Naive thymus-derived CD4-positive, alpha-beta T cell (primary cell): ENCODE results near the gene TSPAN18. TPM values are rescaled to one million over a fixed set of nuclear protein-coding genes. Genes with fewer than 3 reads are reported as not detected.

ENCODE experiments used
- ATAC-seq: fragments of 150-1000 bp; cut with Tn5 transposase; 2 replicates; pipeline ENCODE4 v1.10.0; 2021; ENCODE audit warnings: mild to moderate bottlenecking, moderate library complexity
- CTCF ChIA-PET: fragments of 350-600 bp; sonication (Branson Sonifier 250); formaldehyde crosslinking; loops from one replicate; lab custom pipeline; 2021; ENCODE audit warnings: antibody characterized with exemption; lab: Charles Lee
- POLR2A ChIA-PET: fragments of 350-600 bp; sonication (Branson Sonifier 250); formaldehyde crosslinking; loops from one replicate; lab custom pipeline; 2021; ENCODE audit warnings: antibody characterized with exemption, inconsistent platforms; lab: Charles Lee
- DNase-seq, 9 donors: peaks; one replicate each; pipeline versions ENCODE4 v3.0.0 to v3.0.0-alpha.2; 2020 to 2022; ENCODE audit warnings: mixed read lengths in 1 of 9
- H3K27ac ChIP-seq: one replicate; pipeline ENCODE4 v1.7.0; 2013; ENCODE audit warnings: mild to moderate bottlenecking, low read depth, low read length, moderate library complexity
- H3K27me3 ChIP-seq, 2 donors: one replicate each; pipeline ENCODE4 v1.7.0; 2013; ENCODE audit warnings: low read length in 2 of 2, mild to moderate bottlenecking in 2 of 2, moderate library complexity in 2 of 2; ENCODE audit not compliant: control insufficient read depth in 2 of 2, insufficient read depth in 2 of 2
- H3K36me3 ChIP-seq, 3 experiments: 1 replicate in 2 of 3; 2 replicates in 1 of 3; pipeline ENCODE4 v1.7.0; 2013; ENCODE audit warnings: low read length in 3 of 3, mild to moderate bottlenecking in 3 of 3, moderate library complexity in 1 of 3; ENCODE audit not compliant: insufficient read depth in 3 of 3, control insufficient read depth in 2 of 3
- H3K4me1 ChIP-seq, 2 donors: one replicate each; pipeline ENCODE4 v1.7.0; 2013; ENCODE audit warnings: low read length in 2 of 2, mild to moderate bottlenecking in 2 of 2, moderate library complexity in 1 of 2; ENCODE audit not compliant: control insufficient read depth in 2 of 2, insufficient read depth in 2 of 2
- H3K4me3 ChIP-seq: 2 replicates; pipeline ENCODE4 v1.7.0; 2013; ENCODE audit warnings: mild to moderate bottlenecking, low read length
- H3K9me3 ChIP-seq, 3 experiments: 1 replicate in 2 of 3; 2 replicates in 1 of 3; pipeline ENCODE4 v1.7.0; 2013; ENCODE audit warnings: low read length in 3 of 3; ENCODE audit not compliant: control insufficient read depth in 2 of 3
- H3K27ac Mint-ChIP-seq, 9 donors: one replicate each; pipeline ENCODE4 v1.8.0; 2020 to 2022; ENCODE audit warnings: mixed read lengths in 9 of 9, mild to moderate bottlenecking in 8 of 9, moderate library complexity in 5 of 9, inconsistent platforms in 2 of 9
- H3K27me3 Mint-ChIP-seq, 5 donors: one replicate each; pipeline ENCODE4 v1.8.0; 2021 to 2022; ENCODE audit warnings: mixed read lengths in 5 of 5, mild to moderate bottlenecking in 1 of 5
- H3K36me3 Mint-ChIP-seq, 5 donors: one replicate each; pipeline ENCODE4 v1.8.0; 2020 to 2022; ENCODE audit warnings: mixed read lengths in 5 of 5, mild to moderate bottlenecking in 3 of 5, inconsistent platforms in 1 of 5
- H3K4me1 Mint-ChIP-seq, 7 donors: one replicate each; pipeline ENCODE4 v1.8.0; 2020 to 2022; ENCODE audit warnings: mixed read lengths in 7 of 7, mild to moderate bottlenecking in 3 of 7, inconsistent platforms in 1 of 7
- H3K4me3 Mint-ChIP-seq, 10 donors: one replicate each; pipeline ENCODE4 v1.8.0; 2020 to 2022; ENCODE audit warnings: mild to moderate bottlenecking in 10 of 10, mixed read lengths in 10 of 10, moderate library complexity in 6 of 10, inconsistent platforms in 2 of 10
- H3K9me3 Mint-ChIP-seq, 11 donors: one replicate each; pipeline ENCODE4 v1.8.0; 2020 to 2022; ENCODE audit warnings: mixed read lengths in 11 of 11, mild to moderate bottlenecking in 4 of 11, inconsistent platforms in 1 of 11, moderate library complexity in 1 of 11
- intact Hi-C, 2 donors: fragments of 100-400 bp; cut with micrococcal nuclease; formaldehyde crosslinking; loops; one replicate each; pipeline ENCODE4 v1.15.1; 2023
- polyA plus RNA-seq, 2 donors: library from polyadenylated mRNA; unstranded; fragments of 300-500 nt; fragmentation: Illumina TruSeq; gene quantifications; one replicate each; pipeline ENCODE4 v1.2.3, GENCODE V29; 2021
- total RNA-seq, 6 experiments: library from RNA in 5 of 6; stranded (reverse) in 5 of 6; gene quantifications; 1 replicate in 5 of 6; 2 replicates in 1 of 6; pipeline ENCODE4 v1.2.3 and lab custom pipeline; 2021 to 2026

TSPAN18 gene
- total and polyA plus RNA-seq, 7 experiments from 2014 or later: 8.8 to 57.0 (median 21.7) TPM

DNA sequence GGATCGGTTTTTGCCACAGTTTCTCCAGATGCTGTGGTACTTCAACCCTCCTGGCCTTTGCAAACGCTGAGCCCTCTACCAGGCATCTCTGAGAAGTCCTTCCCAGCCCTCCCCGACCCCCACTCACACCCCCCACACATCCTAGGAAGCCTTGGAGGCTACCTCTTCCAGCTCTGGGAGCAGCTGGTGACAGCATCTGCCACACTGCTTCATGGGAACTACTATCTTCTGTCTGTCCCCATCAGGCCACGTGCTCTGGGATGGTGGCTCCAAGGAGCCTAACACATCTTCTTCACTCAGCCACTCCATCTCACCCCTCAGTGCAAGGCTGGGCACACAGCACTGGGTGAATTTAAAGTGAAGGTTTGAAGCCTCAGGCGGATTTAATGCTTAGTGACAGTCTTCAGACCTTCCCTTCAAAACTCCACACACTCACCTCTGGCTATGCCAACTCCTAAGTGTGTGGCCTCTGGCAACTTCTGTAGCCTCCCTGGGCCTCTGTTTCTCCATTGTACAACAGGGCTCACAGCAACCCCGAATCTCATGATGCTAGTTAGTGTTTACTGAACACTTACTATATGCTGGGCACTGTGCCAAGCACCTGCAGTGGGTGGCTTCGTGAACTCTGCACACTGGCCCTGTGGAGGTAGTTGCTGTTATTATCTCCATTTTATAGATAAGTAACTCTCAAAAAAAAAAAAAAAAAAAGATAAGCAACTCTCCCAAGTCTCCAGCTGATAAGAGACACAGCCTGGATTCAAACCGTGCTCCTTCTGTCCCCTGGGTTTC is 231.2 kb downstream of the TSPAN18 start:
- no peak for ATAC-seq
- H3K4me1 ChIP-seq: no peaks in the 10 kb centered on the region
- H3K4me3 ChIP-seq: no peak overlapping the region
- H3K27me3 ChIP-seq: no peaks in the 10 kb centered on the region
- no peak for DNase-seq
- H3K36me3 Mint-ChIP-seq: no peaks in the 10 kb centered on the region
- ChIA-PET POLR2A (no interaction called here), CTCF (interaction anchor here (1.2 kb wide), 1 partner anchor 140 kb away, joined by 3 read pairs; no protein-coding TSS in a partner anchor)
- H3K9me3 ChIP-seq: no peaks in the 10 kb centered on the region
- H3K4me3 Mint-ChIP-seq: no peak overlapping the region
- peaks cover 0 to 11% (median 0%) of the 10 kb centered on the region in 7 donors for H3K4me1 Mint-ChIP-seq
- H3K9me3 Mint-ChIP-seq: no peaks in the 10 kb centered on the region
- intact Hi-C loops: no loop called here
- H3K27ac ChIP-seq: no peak overlapping the region
- H3K36me3 ChIP-seq: no peaks in the 10 kb centered on the region
- H3K27me3 Mint-ChIP-seq: peaks cover 0 to 17% (median 0%) of the 10 kb centered on the region in 5 donors
- no peak overlapping the region for H3K27ac Mint-ChIP-seq

DNA sequence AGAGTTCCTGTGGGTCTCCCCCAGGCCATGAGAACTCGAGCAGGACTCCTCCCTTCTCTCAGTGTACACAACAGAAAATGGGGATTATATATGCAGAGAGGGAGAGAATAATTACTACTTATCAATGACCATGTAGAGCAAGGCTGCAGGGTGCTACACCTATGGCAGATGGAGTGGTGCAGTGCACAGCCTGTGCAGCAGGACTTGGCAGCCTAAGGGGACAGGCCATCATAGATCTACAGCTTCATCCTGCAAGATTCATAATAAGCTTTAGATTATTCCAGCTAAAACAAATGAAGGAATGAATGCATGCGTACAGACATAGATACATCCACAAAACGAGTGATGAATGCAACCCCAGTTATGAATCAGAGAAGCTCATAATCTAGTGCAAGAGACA is 232.3 kb downstream of the TSPAN18 start:
- H3K4me3 Mint-ChIP-seq: no peak overlapping the region
- H3K36me3 ChIP-seq: no peaks in the 10 kb centered on the region

DNA sequence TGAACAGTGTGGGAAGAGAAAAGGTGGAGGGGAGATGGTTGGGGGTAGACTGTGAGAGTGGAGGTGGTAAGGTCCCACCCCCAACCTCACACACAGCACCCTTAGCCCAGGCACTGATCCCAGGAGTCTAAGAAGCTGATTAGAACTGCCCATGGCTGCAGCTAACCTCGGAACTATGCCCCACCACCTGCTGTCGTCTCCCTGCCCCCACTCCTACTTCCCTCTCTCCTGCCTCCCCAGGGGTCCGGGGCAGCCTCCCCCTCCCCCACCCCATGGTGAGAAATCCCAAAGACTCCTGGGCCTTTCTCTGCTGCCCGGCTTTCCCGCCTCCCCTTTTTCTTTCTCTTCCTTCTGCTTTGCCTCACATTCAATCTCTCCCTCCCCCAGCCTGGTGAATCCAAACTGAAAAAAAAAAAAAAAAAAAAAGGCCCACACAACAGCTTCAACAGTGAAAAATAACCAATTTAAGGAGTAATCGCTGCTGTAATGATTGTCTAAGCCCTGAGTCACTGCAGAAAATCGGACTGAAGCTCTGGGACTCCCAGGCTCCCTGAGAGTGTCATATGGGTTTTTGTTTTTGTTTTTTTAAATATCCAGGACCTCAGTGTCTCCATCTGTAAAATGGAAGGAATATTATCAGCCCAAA is 233.6 kb downstream of the TSPAN18 start:
- Histone ChIP-seq H3K4me1 (no peaks in the 10 kb centered on the region), H3K36me3 (no peaks in the 10 kb centered on the region), H3K27ac (no peak overlapping the region), H3K27me3 (no peaks in the 10 kb centered on the region), H3K4me3 (no peak overlapping the region), H3K9me3 (no peaks in the 10 kb centered on the region)
- H3K9me3 Mint-ChIP-seq: no peaks in the 10 kb centered on the region
- peaks cover 0 to 7% (median 0%) of the 10 kb centered on the region in 5 donors for H3K27me3 Mint-ChIP-seq
- no peak overlapping the region for H3K27ac Mint-ChIP-seq
- H3K36me3 Mint-ChIP-seq: no peaks in the 10 kb centered on the region
- DNase-seq (no peak), ATAC-seq (no peak)
- H3K4me1 Mint-ChIP-seq: peaks cover 0 to 2% (median 0%) of the 10 kb centered on the region in 7 donors
- intact Hi-C loops: no loop called here
- H3K4me3 Mint-ChIP-seq: no peak overlapping the region
- ChIA-PET POLR2A (no interaction called here), CTCF (no interaction called here)

More for the DNA sequence above, 232.3 kb downstream of the TSPAN18 start:
- POLR2A ChIA-PET: no interaction called here
- H3K9me3 Mint-ChIP-seq: no peaks in the 10 kb centered on the region
- peaks cover 0 to 17% (median 0%) of the 10 kb centered on the region in 5 donors for H3K27me3 Mint-ChIP-seq
- H3K4me1 Mint-ChIP-seq: peaks cover 0 to 11% (median 0%) of the 10 kb centered on the region in 7 donors
- H3K27ac Mint-ChIP-seq: no peak overlapping the region
- Histone ChIP-seq H3K4me3 (no peak overlapping the region), H3K27ac (no peak overlapping the region), H3K4me1 (no peaks in the 10 kb centered on the region), H3K27me3 (no peaks in the 10 kb centered on the region), H3K9me3 (no peaks in the 10 kb centered on the region)
- CTCF ChIA-PET: no interaction called here
- intact Hi-C loops: no loop called here
- no peaks in the 10 kb centered on the region for H3K36me3 Mint-ChIP-seq
- DNase-seq (no peak), ATAC-seq (no peak)

DNA sequence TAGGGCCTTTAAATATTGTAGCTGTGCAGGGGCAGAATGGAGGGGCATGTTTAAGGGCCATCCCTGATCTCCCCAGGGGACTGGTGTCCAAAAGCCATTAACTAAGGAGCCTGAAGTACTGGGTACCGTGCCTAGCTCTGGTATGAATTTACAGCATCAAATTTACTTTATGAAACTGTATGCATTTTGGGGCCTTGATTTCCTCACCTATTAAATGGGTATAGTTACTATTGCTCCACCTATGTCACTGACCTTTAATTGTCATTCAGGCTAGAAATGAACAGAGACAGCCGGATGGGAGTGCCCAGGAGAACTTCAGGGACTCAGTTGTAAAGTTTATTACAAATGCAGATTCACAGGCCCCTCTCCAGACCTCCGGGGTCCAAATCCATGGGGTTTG is 235.7 kb downstream of the TSPAN18 start:
- no peaks in the 10 kb centered on the region for H3K36me3 Mint-ChIP-seq
- Histone ChIP-seq H3K4me1 (no peaks in the 10 kb centered on the region), H3K9me3 (no peaks in the 10 kb centered on the region), H3K27me3 (no peaks in the 10 kb centered on the region), H3K36me3 (no peaks in the 10 kb centered on the region), H3K4me3 (no peak overlapping the region), H3K27ac (no peak overlapping the region)
- no peaks in the 10 kb centered on the region for H3K4me1 Mint-ChIP-seq
- DNase-seq (no peak), ATAC-seq (no peak)
- intact Hi-C loops: no loop called here
- H3K27ac Mint-ChIP-seq: no peak overlapping the region
- H3K4me3 Mint-ChIP-seq: no peak overlapping the region
- H3K27me3 Mint-ChIP-seq: peaks cover 0 to 3% (median 0%) of the 10 kb centered on the region in 5 donors
- POLR2A ChIA-PET: no interaction called here
- CTCF ChIA-PET: interaction anchor here (1.0 to 1.1 kb wide), 2 partner anchors 26 to 142 kb away, joined by 3 to 4 read pairs; no protein-coding TSS in a partner anchor
- H3K9me3 Mint-ChIP-seq: no peaks in the 10 kb centered on the region

DNA sequence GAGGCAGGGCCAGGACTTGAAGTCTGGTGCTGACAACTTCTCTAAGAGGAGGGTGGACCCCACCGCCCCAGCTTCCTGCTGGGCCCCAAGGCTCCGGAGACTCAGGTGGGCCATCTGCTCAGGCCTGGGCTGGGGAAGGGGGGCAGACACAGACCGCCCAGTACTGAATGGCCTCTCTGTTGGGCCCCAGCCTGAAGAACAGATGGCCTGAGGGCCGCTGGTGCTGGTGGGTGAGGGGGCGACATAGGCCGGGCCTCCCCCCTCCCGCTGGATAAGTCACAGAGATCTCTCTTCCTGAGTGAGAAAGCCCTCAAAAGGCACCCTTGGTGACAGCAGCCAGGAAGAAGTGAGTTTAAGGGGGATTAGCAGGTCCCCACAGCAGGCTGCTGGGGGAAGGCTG is 236.4 kb downstream of the TSPAN18 start:
- POLR2A ChIA-PET: no interaction called here
- ATAC-seq (no peak), DNase-seq (no peak)
- Mint-ChIP-seq H3K36me3 (no peaks in the 10 kb centered on the region), H3K9me3 (no peaks in the 10 kb centered on the region), H3K4me1 (no peaks in the 10 kb centered on the region), H3K27ac (no peak overlapping the region), H3K27me3 (no peaks in the 10 kb centered on the region), H3K4me3 (no peak overlapping the region)
- CTCF ChIA-PET: interaction anchor here (0.6 kb wide), 1 partner anchor 16 kb away, joined by 3 read pairs; no protein-coding TSS in a partner anchor
- Histone ChIP-seq H3K4me3 (no peak overlapping the region), H3K27me3 (no peaks in the 10 kb centered on the region), H3K4me1 (no peaks in the 10 kb centered on the region), H3K36me3 (no peaks in the 10 kb centered on the region), H3K27ac (no peak overlapping the region), H3K9me3 (no peaks in the 10 kb centered on the region)
- intact Hi-C loops: no loop called here

DNA sequence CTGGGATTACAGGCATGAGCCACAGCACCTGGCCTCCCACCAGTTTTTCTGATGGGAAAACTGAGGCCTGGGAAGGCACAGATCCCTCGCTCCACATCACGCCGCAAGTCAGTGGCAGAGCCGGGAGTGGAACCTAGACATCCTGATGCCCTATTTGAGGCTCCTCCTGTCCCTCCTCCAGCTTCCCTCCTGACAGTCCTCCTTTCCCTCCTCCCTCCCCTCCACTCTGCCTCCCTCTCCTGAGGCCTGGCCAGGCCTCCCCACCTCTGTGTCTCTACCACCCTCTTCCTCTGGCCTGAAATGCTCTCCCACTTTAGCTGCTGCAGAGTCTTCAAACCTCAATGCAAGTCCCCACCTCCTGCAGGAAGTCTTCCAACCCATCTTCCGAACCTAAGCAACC is 237.2 kb downstream of the TSPAN18 start:
- Histone ChIP-seq H3K27ac (no peak overlapping the region), H3K36me3 (no peaks in the 10 kb centered on the region), H3K4me1 (no peaks in the 10 kb centered on the region), H3K4me3 (no peak overlapping the region), H3K9me3 (no peaks in the 10 kb centered on the region), H3K27me3 (no peaks in the 10 kb centered on the region)
- DNase-seq (no peak), ATAC-seq (no peak)
- H3K27me3 Mint-ChIP-seq: no peaks in the 10 kb centered on the region
- intact Hi-C loops: no loop called here
- POLR2A ChIA-PET: no interaction called here
- H3K27ac Mint-ChIP-seq: no peak overlapping the region
- no peaks in the 10 kb centered on the region for H3K36me3 Mint-ChIP-seq
- H3K4me3 Mint-ChIP-seq: no peak overlapping the region
- no peaks in the 10 kb centered on the region for H3K4me1 Mint-ChIP-seq
- CTCF ChIA-PET: no interaction called here
- no peaks in the 10 kb centered on the region for H3K9me3 Mint-ChIP-seq
